ENCODE results near the gene HDAC8. TPM values are rescaled to one million over a fixed set of nuclear protein-coding genes. Genes with fewer than 3 reads are reported as not detected.

HDAC8 gene
- total RNA-seq, 1 donor from 2014 or later = 23.4 TPM

DNA sequence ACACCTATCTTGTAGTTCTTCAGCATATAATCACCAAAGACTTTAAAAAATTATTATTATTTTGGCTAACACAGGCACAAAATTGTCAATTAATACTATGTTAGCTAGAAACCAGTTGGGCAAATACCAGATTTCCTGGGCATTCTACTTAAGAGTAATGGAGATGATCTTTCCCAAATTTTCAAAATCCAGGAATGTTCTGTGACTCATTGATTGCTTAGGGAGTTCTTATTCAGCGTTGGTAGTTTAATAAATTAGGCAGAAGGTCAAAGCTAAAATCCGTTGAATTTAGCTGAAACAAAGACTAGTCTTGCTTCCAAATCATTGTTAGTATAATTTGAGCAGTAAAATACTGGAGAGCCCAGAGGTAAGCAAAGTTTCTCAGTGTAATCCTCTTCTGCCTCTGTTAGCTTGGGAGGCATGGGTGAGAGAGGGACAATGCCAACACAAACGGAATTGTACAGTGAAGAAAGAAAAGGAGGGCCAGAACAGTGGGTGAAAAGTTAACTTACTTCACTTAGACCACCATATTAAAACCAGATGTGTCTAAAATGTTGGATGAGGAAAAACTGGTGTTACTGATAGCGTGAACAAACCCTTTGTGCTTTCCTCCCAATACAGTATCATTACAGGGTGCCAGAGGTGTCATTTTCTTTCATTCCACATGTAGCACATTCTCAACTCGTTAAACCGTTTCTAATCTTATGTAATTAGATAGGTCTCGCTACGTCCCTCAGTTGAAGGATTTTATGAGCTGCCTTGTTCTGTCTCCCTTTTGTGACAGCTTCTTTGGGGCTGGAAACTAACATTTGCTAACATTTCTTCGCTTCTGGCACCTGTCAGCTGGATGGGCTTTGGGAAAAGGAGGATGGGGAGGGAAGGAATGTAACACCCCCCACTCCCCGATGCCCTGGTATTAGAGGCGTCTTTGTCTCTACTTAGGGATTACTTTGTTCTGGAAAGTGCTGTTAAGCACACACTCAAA, 179.5 kb downstream of the HDAC8 start:
- no peak for DNase-seq (ENCODE audit: low spot score)
- intact Hi-C loops (cut with DNase I) = no loop called here

- intact Hi-C loops (cut with DNase I) = no loop called here
- no peak for DNase-seq (ENCODE audit: low spot score)
Observed at GRCh38 chrX:72392042-72392441, 180.6 kb downstream of the HDAC8 start.

DNA sequence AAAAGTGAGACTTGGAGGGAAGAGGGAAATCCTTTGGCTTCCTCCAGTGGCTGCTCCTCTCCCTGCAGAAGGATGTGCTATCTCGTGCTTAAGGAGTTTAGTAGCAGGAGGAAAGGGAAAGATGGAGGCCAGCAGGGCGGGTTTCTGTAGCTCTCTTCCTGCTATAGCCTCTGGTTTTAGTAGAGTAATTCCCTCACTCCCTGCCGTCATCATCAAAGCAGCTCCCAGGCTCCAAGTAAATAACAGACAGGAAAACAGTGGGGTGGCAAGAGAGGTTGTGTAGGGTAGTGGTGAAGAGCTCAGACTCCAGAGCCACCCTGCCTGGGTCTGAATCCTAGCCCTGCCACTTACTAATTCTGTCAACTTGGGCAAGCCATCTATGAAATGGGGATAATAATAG, 185.4 kb downstream of the HDAC8 start:
- intact Hi-C loops (cut with DNase I) = no loop called here
- no peak for DNase-seq (ENCODE audit: low spot score)

DNA sequence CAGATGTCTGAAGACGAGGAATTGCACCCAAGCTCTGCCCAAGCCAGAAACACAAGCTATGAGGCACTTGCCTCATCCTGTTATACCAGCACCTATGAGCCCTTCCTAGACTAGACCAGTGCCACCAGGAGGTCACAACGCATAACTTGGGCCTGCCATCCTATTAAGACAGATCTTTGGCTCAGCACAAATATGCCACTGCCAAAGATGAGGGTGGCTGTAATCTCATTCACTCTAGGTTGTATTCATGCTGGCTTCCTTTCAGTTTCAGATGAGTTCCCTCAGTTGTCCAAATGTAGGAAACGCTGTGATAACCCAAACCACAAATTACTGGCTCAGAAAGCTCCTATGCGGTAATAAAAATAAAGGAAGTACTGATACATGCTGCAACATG, 190.4 kb downstream of the HDAC8 start:
- intact Hi-C loops (cut with DNase I) = no loop called here
- DNase-seq (ENCODE audit: low spot score) = no peak

DNA sequence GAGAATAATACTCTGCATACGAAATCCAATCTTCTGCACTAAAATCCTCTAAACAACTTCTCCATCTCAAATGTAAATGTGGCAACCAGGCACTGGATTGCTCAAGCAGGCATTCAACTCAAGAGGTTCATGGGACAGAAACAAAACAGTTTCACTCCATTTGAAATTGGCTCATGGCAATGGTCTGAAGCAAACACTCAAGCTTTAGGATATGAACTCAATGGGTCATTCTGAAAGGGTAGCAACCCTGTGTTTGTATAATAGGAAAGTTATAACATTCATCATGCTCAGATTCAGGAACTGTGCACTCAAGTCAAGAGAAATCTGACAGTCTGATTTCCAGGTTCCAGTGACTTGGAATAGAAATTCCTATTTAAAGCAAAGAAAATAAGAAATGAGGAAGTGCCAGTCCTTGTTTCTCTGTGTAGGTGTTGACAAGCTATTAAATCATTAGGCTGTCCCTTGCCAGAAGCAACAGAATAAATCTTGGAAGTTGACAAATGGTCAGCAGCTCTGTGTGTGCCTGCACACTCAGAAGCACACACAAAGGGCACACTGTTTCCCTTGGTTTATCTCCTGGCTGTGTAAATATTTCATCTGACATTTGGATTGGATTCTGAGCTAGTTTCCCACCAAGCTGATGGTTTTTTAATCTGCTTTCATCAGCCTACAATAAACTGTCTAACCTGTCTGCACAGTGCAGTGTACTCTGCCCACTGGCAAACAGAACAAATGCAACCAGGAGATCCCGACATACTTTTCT, 191.0 kb downstream of the HDAC8 start:
- no peak for DNase-seq (ENCODE audit: low spot score)
- intact Hi-C loops (cut with DNase I) = no loop called here

DNA sequence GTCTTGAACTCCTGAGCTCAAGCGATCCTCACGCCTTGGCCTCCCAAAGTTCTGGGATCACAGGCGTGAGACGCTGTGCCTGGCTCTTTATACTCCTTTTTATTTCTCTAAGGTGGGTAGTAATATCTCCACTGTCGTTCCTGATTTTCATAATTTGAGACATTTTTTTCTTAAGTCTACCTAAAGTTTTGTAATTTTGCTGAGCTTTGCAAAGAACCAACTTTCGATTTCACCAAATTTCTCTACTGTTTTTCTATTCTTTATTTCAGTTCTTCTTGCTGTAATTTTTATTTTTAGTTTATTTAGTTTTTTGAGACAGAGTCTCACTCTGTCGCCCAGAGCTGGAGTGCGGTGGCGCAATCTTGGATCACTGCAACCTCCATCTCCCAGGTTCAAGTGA, 196.5 kb downstream of the HDAC8 start:
- intact Hi-C loops (cut with DNase I) = no loop called here
- no peak for DNase-seq (ENCODE audit: low spot score)

DNA sequence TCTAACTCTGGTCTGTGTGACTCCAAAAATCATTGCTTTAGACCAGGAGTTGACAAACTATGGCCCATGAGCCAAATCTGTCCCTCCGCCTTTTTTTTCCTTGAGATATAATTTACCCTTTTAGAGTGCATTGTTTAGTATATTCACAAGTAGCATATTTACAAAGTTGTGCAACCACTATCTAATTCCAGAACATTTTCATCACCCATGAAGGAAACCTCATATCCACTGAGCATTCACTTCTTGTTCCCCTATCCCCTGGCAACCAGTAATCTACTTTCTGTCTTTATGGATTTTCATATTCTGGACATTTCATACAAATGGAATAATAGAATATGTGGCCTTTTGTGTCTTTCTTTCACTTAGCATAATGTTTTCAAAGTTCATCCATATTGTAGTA, 199.5 kb downstream of the HDAC8 start:
- DNase-seq (ENCODE audit: low spot score) = no peak
- intact Hi-C loops (cut with DNase I) = no loop called here

- DNase-seq (ENCODE audit: low spot score) = no peak
- intact Hi-C loops (cut with DNase I) = no loop called here
Observed at GRCh38 chrX:72372735-72373134, 199.9 kb downstream of the HDAC8 start.

GRCh38 chrX:72371405-72371804, 201.2 kb downstream of the HDAC8 start:
- no peak for DNase-seq (ENCODE audit: low spot score)
- intact Hi-C loops (cut with DNase I) = no loop called here

GRCh38 chrX:72368796-72369195, 203.8 kb downstream of the HDAC8 start:
- DNase-seq (ENCODE audit: low spot score) = no peak
- intact Hi-C loops (cut with DNase I) = no loop called here

GRCh38 chrX:72367516-72367915, 205.1 kb downstream of the HDAC8 start:
- intact Hi-C loops (cut with DNase I) = no loop called here
- no peak for DNase-seq (ENCODE audit: low spot score)

DNA sequence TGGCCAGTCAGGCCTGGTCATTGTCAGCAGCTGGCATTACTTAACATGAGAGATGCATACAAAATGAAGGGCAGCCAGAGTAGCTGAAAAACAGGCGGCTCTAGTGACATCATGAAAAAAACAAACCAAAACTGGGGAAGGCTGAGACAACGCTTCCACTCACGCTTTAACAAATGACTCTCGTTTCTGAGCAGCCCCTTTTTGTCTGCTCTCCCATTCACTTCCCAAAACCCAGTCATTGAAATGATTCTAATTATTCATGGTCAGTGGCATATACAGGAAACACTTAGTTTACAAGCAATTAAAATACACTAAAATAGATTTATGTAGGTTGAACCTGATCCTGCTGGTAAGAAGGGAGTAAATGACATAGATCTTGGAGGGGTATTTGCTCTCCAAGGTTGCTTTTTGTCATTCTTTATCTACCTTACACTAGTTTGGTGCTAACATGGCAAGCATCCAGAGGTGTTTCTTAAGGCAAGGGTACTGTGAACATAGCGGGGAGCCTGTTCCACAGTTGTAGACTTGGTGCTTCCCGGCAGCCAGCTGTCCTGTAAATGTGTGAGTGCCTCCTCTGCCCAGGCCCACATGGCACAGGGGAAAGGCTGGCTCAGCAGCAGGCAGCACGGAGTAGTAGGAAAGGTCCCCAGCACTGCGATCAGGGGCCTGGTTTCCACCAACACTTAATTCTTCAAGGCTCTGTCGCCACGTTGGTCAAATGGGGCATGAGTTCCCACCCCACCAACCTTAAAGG, 205.8 kb downstream of the HDAC8 start:
- intact Hi-C loops (cut with DNase I) = no loop called here
- no peak for DNase-seq (ENCODE audit: low spot score)

GRCh38 chrX:72366178-72366577, 206.5 kb downstream of the HDAC8 start:
- no peak for DNase-seq (ENCODE audit: low spot score)
- intact Hi-C loops (cut with DNase I) = no loop called here

DNA sequence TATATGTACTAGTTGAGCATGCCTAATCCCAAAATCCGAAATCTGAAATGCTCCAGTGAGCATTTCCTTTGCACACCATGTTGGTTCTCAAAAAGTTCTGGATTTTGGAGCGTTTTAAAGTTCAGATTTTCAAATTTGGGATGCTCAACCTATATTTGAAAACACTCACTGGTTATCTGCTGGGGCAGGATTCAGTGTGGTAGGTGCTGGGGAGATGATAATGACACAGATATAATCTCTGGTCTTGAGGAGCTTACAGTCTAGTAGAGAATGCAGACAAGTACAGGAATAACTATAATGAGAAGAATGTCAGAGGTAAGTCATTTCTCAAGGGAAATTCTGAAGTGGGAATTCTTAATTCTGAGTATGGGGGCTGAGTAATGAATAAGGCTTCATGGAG, 207.5 kb downstream of the HDAC8 start:
- intact Hi-C loops (cut with DNase I) = no loop called here
- DNase-seq (ENCODE audit: low spot score) = no peak

GRCh38 chrX:72360326-72360725, 212.3 kb downstream of the HDAC8 start:
- DNase-seq (ENCODE audit: low spot score) = no peak
- intact Hi-C loops (cut with DNase I) = no loop called here

GRCh38 chrX:72358313-72358712, 214.3 kb downstream of the HDAC8 start:
- DNase-seq (ENCODE audit: low spot score) = no peak
- intact Hi-C loops (cut with DNase I) = no loop called here

DNA sequence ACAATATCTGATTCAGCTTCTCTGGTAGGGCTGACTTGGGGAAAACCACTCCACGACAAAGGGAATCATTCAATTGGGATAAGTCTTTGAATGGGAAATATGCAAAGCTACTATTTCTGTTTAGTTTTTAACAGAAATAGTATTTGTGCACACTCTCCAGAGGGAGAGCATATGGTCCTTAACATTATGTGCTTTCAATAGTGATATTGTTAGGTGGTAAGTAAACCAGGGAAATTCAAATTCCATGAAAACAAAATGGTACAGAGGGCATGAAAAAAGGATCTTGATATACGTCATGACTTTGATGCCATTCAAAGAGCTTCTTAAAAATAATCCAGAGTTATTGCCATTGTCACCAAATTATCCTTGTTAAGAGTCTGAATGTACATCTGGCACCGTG, 219.9 kb downstream of the HDAC8 start:
- no peak for DNase-seq (ENCODE audit: low spot score)
- intact Hi-C loops (cut with DNase I) = no loop called here

DNA sequence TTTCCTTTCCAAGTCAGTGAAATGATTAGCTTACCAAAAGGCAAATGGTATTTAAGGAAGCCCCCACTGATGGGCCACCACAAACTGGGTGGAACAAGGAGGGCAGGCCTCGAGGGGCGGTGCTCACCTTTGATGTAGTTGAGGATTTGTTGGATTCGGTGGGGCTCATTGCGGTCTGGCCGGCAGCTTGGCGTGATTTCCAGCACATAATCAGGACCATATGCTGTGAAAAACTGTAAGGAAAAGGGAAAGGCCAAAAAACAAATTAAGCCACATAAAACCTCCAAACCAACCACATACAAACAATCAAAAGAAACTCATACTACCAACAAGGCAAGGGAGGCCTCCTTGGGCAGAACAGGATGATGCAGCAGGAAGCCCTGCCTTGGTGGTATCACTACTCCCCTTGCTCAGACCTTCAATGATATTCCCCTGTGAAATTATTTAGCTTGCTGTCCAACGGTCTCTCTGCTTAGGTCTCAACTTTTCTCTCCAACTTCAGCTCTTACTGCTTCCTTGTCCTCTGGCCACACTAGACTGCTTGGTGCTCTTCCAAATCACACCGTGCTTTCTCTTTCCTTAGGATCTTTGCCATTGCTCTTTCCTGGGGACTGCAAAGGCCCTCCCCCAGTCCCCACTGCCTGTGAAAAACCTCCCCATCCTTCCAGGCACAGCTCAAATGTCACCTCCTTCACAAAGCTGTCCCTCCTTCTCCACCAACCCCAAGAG, 220.9 kb downstream of the HDAC8 start:
- intact Hi-C loops (cut with DNase I) = no loop called here
- DNase-seq (ENCODE audit: low spot score) = peak; percentile 5

GRCh38 chrX:72349190-72349589, 223.5 kb downstream of the HDAC8 start:
- peak; percentile 10 for DNase-seq (ENCODE audit: low spot score)
- intact Hi-C loops (cut with DNase I) = no loop called here

Data from cardiac septum (tissue), 1 donor.